Fibroblast of lung (primary cell): ENCODE measurements around the gene FAM184A. TPM values are rescaled to one million over a fixed set of nuclear protein-coding genes. Genes with fewer than 3 reads are reported as not detected.

Source experiments
- DNase-seq, 2 donors: peaks; one replicate each; pipeline versions ENCODE4 v3.0.0 to v3.0.0-alpha.2; 2010; ENCODE audit warnings: low read depth in 2 of 2
- H2AFZ ChIP-seq: 2 replicates; pipeline ENCODE4 v1.5.1; 2012; ENCODE audit warnings: low read length, control low read depth, inconsistent platforms
- H3K27ac ChIP-seq: 2 replicates; pipeline ENCODE4 v1.5.1; 2011; ENCODE audit warnings: low read length, control low read depth; ENCODE audit not compliant: insufficient read depth
- H3K27me3 ChIP-seq: 2 replicates; pipeline ENCODE4 v1.5.1; 2011; ENCODE audit warnings: mild to moderate bottlenecking, low read length; ENCODE audit not compliant: control insufficient read depth, insufficient read depth
- H3K36me3 ChIP-seq: 2 replicates; pipeline ENCODE4 v1.5.1; 2011; ENCODE audit warnings: low read length; ENCODE audit not compliant: control insufficient read depth, insufficient read depth
- H3K4me1 ChIP-seq: 2 replicates; pipeline ENCODE4 v1.5.1; 2011; ENCODE audit warnings: low read length; ENCODE audit not compliant: control insufficient read depth, insufficient read depth; ENCODE audit errors: extremely low read depth
- H3K4me2 ChIP-seq: 2 replicates; pipeline ENCODE4 v1.5.1; 2011; ENCODE audit warnings: low read length, control low read depth; ENCODE audit not compliant: insufficient read depth; ENCODE audit errors: extremely low read depth
- H3K4me3 ChIP-seq, 4 experiments: fragments of 200-600 bp in 1 of 4; sonication (generic) in 1 of 4; replicated peaks in 1 of 4; 2 replicates each; pipeline ENCODE4 v1.5.1; 2011 to 2016; ENCODE audit warnings: low read length in 4 of 4, low read depth in 3 of 4, mild to moderate bottlenecking in 3 of 4, control low read depth in 2 of 4, inconsistent platforms in 1 of 4, mixed read lengths in 1 of 4; ENCODE audit not compliant: insufficient read depth in 1 of 4; ENCODE audit errors: control extremely low read depth in 1 of 4
- H3K79me2 ChIP-seq: 2 replicates; pipeline ENCODE4 v1.5.1; 2012; ENCODE audit warnings: mild to moderate bottlenecking, low read length, inconsistent platforms; ENCODE audit not compliant: control insufficient read depth, insufficient read depth
- H3K9ac ChIP-seq: 2 replicates; pipeline ENCODE4 v1.5.1; 2011; ENCODE audit warnings: mild to moderate bottlenecking, low read length, control low read depth; ENCODE audit not compliant: insufficient read depth
- H3K9me3 ChIP-seq: 2 replicates; pipeline ENCODE4 v1.5.1; 2012; ENCODE audit warnings: low read depth, low read length; ENCODE audit not compliant: control insufficient read depth, insufficient read depth
- H4K20me1 ChIP-seq: 2 replicates; pipeline ENCODE4 v1.5.1; 2011; ENCODE audit warnings: low read length; ENCODE audit not compliant: control insufficient read depth, insufficient read depth; ENCODE audit errors: extremely low read depth
- CTCF ChIP-seq, 2 donors: IDR thresholded peaks in 1 of 2; conservative IDR thresholded peaks in 1 of 2; 1 replicate in 1 of 2; 2 replicates in 1 of 2; pipeline ENCODE4 v1.5.1; 2011 to 2012; ENCODE audit warnings: low read length in 2 of 2, control low read depth in 1 of 2, inconsistent platforms in 1 of 2, low read depth in 1 of 2, mild to moderate bottlenecking in 1 of 2
- EZH2 ChIP-seq: IDR thresholded peaks from 2 replicates; pipeline ENCODE4 v1.5.1; 2012; ENCODE audit warnings: low read length, control low read depth, mild to moderate bottlenecking; ENCODE audit errors: missing control alignments
- polyA plus RNA-seq, 2 donors: library from polyadenylated mRNA; depleted of rRNA in 1 of 2; stranded (reverse) in 1 of 2; unstranded in 1 of 2; fragments of >200 nt; gene quantifications; 2 replicates each; pipeline ENCODE4 v1.2.1, GENCODE V29; 2011 to 2012; ENCODE audit warnings: missing spikeins in 1 of 2
- total RNA-seq: library from RNA; depleted of rRNA; stranded (reverse); fragments of >200 nt; gene quantifications from 2 replicates; pipeline ENCODE4 v1.2.1, GENCODE V29; 2014

FAM184A gene
- total and polyA plus RNA-seq, 2 donors (not counting 1 experiment from before 2014, with no cell fraction given), result 0.09 to 1.7 TPM

GRCh38 chr6:119060255-119060907, 18.1 kb downstream of the FAM184A start:
- H3K9ac ChIP-seq, result no peak overlapping the region
- no peaks in the 10 kb centered on the region for H3K79me2 ChIP-seq
- no peaks in the 10 kb centered on the region for H3K36me3 ChIP-seq
- no peak overlapping the region for H2AFZ ChIP-seq
- H3K4me1 ChIP-seq, result no peaks in the 10 kb centered on the region
- DNase-seq, result no peak
- H3K9me3 ChIP-seq, result no peaks in the 10 kb centered on the region
- H3K27ac ChIP-seq, result no peak overlapping the region
- TF ChIP-seq EZH2 (no peak), CTCF (conservative IDR thresholded peaks at IDR 0.05 in 1 of 2, IDR thresholded peaks at IDR 0.05 in 1 of 2; ENCODE audit: low read depth in 1 of 2, low read length in 2 of 2) (no peak)
- H4K20me1 ChIP-seq, result no peaks in the 10 kb centered on the region
- no peak overlapping the region for H3K4me3 ChIP-seq
- no peak overlapping the region for H3K4me2 ChIP-seq
- H3K27me3 ChIP-seq, result no peaks in the 10 kb centered on the region

DNA sequence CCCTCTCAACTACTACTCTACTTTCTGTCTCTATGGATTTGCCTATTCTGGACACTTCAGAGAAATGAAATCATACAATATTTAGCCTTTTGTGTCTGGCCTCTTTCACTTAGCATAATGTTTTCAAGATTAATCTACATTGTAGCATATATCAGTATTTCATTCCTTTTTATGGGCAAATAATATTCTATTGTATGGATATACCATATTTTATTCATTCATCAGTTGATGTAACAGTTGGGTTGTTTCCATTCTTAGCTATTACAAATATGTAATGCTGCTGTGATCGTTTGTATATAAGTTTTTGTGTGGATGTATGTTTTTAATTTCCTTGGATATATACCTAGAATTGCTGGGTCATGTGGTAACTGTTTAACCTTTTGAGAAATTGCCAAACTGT, 23.4 kb downstream of the FAM184A start:
- no peaks in the 10 kb centered on the region for H3K27me3 ChIP-seq
- TF ChIP-seq EZH2 (no peak), CTCF (conservative IDR thresholded peaks at IDR 0.05 in 1 of 2, IDR thresholded peaks at IDR 0.05 in 1 of 2; ENCODE audit: low read depth in 1 of 2, low read length in 2 of 2) (no peak)
- no peaks in the 10 kb centered on the region for H3K4me1 ChIP-seq
- H3K9ac ChIP-seq, result no peak overlapping the region
- no peak overlapping the region for H3K27ac ChIP-seq
- H3K79me2 ChIP-seq, result no peaks in the 10 kb centered on the region
- no peak overlapping the region for H3K4me2 ChIP-seq
- H3K36me3 ChIP-seq, result no peaks in the 10 kb centered on the region
- no peak for DNase-seq
- H3K4me3 ChIP-seq, result no peak overlapping the region
- no peak overlapping the region for H2AFZ ChIP-seq
- no peaks in the 10 kb centered on the region for H4K20me1 ChIP-seq
- H3K9me3 ChIP-seq, result no peaks in the 10 kb centered on the region

- Histone ChIP-seq H3K27ac (no peak overlapping the region), H3K9me3 (no peaks in the 10 kb centered on the region), H3K79me2 (no peaks in the 10 kb centered on the region), H3K36me3 (no peaks in the 10 kb centered on the region), H2AFZ (no peak overlapping the region), H3K4me1 (no peaks in the 10 kb centered on the region), H3K9ac (no peak overlapping the region), H4K20me1 (no peaks in the 10 kb centered on the region), H3K4me3 (no peak overlapping the region), H3K27me3 (no peaks in the 10 kb centered on the region), H3K4me2 (no peak overlapping the region)
- no peak for TF ChIP-seq CTCF (conservative IDR thresholded peaks at IDR 0.05 in 1 of 2, IDR thresholded peaks at IDR 0.05 in 1 of 2; ENCODE audit: low read depth in 1 of 2, low read length in 2 of 2)
- no peak for TF ChIP-seq EZH2
- no peak for DNase-seq
Measured at GRCh38 chr6:119052987-119053386, 25.5 kb downstream of the FAM184A start.
